ENCODE data around the gene USP7. TPM values are rescaled to one million over a fixed set of nuclear protein-coding genes. Genes with fewer than 3 reads are reported as not detected.

Gene USP7
- total RNA-seq, 1 experiment from 2014 or later, result 125 TPM

DNA sequence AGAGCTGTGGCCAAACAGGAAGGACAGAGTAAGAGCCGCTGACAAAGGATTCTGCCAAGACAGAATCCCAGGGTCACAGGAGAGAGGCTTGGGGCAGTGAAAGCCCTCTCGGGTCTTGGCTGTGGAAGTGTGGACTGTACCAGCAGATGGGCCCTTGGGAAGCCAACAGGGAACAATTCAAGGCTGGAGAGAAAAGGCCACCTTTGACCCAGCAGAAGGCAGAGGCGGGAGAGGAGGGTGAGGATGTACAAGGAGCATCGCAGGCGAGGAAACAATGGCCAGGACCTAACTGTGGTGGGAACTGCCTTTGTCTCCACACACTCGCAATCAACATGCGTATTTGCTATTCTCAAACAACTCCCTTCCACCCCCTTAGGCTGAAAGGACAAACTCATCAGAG, 110.6 kb downstream of the USP7 start:
- TSS peak; percentile 64 for BruUV-seq (replicated peaks)
- intact Hi-C loops (cut with micrococcal nuclease; ENCODE audit: unreplicated experiment) (no loop called here), in situ Hi-C loops (cut with HindIII; ENCODE audit: low pct_unique_long_range_greater_than_20kb, low sequenced_read_pairs) (no loop called here)
- Histone ChIP-seq H3K9me3 (ENCODE audit: control insufficient read depth, insufficient read depth, low read depth, low read length) (no peaks in the 10 kb centered on the region), H3K27me3 (ENCODE audit: control insufficient read depth, insufficient read depth, low read length) (no peaks in the 10 kb centered on the region), H3K4me1 (ENCODE audit: control insufficient read depth, insufficient read depth, low read length) (peaks cover 41% of the 10 kb centered on the region), H3K36me3 (ENCODE audit: control insufficient read depth, insufficient read depth, low read length) (peaks cover 5% of the 10 kb centered on the region), H3K27ac (ENCODE audit: low read length) (peak overlapping the region; percentile 58; the same call in 1 of the 2 replicates), H3K4me3 (ENCODE audit: low read depth in 2 of 2, low read length in 2 of 2) (no peak overlapping the region)
- POLR2A ChIA-PET, result no interaction called here
- no peak for DNase-seq (ENCODE audit: low read depth, low spot score)
- TF ChIP-seq POLR2AphosphoS5 (IDR thresholded peaks at IDR 0.05; ENCODE audit: low read depth, low read length), result peak; percentile 54; the same call in 1 of the 2 replicates
- TF ChIP-seq, protein P1, sequence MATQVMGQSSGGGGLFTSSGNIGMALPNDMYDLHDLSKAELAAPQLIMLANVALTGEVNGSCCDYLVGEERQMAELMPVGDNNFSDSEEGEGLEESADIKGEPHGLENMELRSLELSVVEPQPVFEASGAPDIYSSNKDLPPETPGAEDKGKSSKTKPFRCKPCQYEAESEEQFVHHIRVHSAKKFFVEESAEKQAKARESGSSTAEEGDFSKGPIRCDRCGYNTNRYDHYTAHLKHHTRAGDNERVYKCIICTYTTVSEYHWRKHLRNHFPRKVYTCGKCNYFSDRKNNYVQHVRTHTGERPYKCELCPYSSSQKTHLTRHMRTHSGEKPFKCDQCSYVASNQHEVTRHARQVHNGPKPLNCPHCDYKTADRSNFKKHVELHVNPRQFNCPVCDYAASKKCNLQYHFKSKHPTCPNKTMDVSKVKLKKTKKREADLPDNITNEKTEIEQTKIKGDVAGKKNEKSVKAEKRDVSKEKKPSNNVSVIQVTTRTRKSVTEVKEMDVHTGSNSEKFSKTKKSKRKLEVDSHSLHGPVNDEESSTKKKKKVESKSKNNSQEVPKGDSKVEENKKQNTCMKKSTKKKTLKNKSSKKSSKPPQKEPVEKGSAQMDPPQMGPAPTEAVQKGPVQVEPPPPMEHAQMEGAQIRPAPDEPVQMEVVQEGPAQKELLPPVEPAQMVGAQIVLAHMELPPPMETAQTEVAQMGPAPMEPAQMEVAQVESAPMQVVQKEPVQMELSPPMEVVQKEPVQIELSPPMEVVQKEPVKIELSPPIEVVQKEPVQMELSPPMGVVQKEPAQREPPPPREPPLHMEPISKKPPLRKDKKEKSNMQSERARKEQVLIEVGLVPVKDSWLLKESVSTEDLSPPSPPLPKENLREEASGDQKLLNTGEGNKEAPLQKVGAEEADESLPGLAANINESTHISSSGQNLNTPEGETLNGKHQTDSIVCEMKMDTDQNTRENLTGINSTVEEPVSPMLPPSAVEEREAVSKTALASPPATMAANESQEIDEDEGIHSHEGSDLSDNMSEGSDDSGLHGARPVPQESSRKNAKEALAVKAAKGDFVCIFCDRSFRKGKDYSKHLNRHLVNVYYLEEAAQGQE (IDR thresholded peaks at IDR 0.05; ENCODE audit: insufficient read depth in 1 of 2, low read depth in 2 of 2, low read length in 1 of 2), result no peak
- ATAC-seq, result no peak
- CTCF ChIA-PET, result no interaction called here

DNA sequence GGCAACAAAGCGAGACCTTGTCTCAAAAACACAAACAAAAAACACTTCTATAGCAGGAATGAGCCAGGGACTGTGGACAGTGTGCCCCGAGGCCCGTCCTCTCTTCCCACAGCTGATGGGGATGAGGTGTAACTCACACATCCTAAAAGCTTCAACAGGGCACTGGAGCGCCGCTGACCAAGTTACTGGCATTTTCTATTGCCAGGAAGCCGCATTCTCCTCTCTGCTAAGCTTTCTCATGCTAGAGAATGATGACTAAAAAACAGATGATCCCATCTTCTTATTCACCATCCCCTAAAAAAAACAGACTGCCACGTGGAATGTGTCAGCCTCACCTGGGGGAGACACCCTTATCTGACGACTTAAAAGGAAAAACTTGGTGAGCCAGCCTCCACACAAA, 111.2 kb downstream of the USP7 start:
- Histone ChIP-seq H3K27me3 (ENCODE audit: control insufficient read depth, insufficient read depth, low read length) (no peaks in the 10 kb centered on the region), H3K36me3 (ENCODE audit: control insufficient read depth, insufficient read depth, low read length) (peaks cover 5% of the 10 kb centered on the region), H3K4me3 (ENCODE audit: low read depth in 2 of 2, low read length in 2 of 2) (no peak overlapping the region), H3K9me3 (ENCODE audit: control insufficient read depth, insufficient read depth, low read depth, low read length) (no peaks in the 10 kb centered on the region), H3K27ac (ENCODE audit: low read length) (no peak overlapping the region), H3K4me1 (ENCODE audit: control insufficient read depth, insufficient read depth, low read length) (peaks cover 44% of the 10 kb centered on the region)
- BruUV-seq (replicated peaks), result no TSS peak
- in situ Hi-C loops (cut with HindIII; ENCODE audit: low pct_unique_long_range_greater_than_20kb, low sequenced_read_pairs), result no loop called here
- intact Hi-C loops (cut with micrococcal nuclease; ENCODE audit: unreplicated experiment), result no loop called here
- DNase-seq (ENCODE audit: low read depth, low spot score) (no peak), ATAC-seq (no peak)
- ChIA-PET CTCF (interaction anchor here (0.7 kb wide), 1 partner anchor 27 kb away, joined by 3 read pairs; no protein-coding TSS in a partner anchor), POLR2A (no interaction called here)
- no peak for TF ChIP-seq SIN3A (IDR thresholded peaks at IDR 0.05; ENCODE audit: borderline replicate concordance, insufficient read depth, low read depth, low read length)
- TF ChIP-seq, protein P1 (IDR thresholded peaks at IDR 0.05; ENCODE audit: insufficient read depth in 1 of 2, low read depth in 2 of 2, low read length in 1 of 2), result no peak
- TF ChIP-seq POLR2AphosphoS5 (IDR thresholded peaks at IDR 0.05; ENCODE audit: low read depth, low read length), result no peak
- TF ChIP-seq TCF7L2 (IDR thresholded peaks at IDR 0.05; ENCODE audit: low read depth, low read length), result no peak
- TF ChIP-seq, protein P2, sequence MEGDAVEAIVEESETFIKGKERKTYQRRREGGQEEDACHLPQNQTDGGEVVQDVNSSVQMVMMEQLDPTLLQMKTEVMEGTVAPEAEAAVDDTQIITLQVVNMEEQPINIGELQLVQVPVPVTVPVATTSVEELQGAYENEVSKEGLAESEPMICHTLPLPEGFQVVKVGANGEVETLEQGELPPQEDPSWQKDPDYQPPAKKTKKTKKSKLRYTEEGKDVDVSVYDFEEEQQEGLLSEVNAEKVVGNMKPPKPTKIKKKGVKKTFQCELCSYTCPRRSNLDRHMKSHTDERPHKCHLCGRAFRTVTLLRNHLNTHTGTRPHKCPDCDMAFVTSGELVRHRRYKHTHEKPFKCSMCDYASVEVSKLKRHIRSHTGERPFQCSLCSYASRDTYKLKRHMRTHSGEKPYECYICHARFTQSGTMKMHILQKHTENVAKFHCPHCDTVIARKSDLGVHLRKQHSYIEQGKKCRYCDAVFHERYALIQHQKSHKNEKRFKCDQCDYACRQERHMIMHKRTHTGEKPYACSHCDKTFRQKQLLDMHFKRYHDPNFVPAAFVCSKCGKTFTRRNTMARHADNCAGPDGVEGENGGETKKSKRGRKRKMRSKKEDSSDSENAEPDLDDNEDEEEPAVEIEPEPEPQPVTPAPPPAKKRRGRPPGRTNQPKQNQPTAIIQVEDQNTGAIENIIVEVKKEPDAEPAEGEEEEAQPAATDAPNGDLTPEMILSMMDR (IDR thresholded peaks at IDR 0.05), result no peak

Measured in Panc1 (cell line).